K562 (cell line): ENCODE data around the gene TBCC. TPM values are rescaled to one million over a fixed set of nuclear protein-coding genes. Genes with fewer than 3 reads are reported as not detected.

Experiments used
- BRD4 ChIP-seq: fragments of 200-600 bp; sonication (generic); IDR thresholded peaks from 2 replicates; pipeline ENCODE4 v1.6.1; 2017; ENCODE audit warnings: inconsistent platforms
- CBX3 ChIP-seq, 2 experiments: IDR thresholded peaks; 1 replicate in 1 of 2; 2 replicates in 1 of 2; pipeline ENCODE4 v1.6.1; 2012; ENCODE audit warnings: inconsistent platforms in 2 of 2, low read length in 2 of 2, borderline replicate concordance in 1 of 2, control low read depth in 1 of 2
- CCNT2 ChIP-seq: IDR thresholded peaks from 2 replicates; pipeline ENCODE4 v1.6.1; 2011; ENCODE audit warnings: borderline replicate concordance, low read depth, mild to moderate bottlenecking, moderate library complexity, mixed read lengths, low read length; ENCODE audit not compliant: insufficient read length; ENCODE audit errors: extremely low read depth
- CREB1 ChIP-seq, 2 experiments: sonication (generic) in 1 of 2; formaldehyde crosslinking in 1 of 2; IDR thresholded peaks; 2 replicates each; pipeline versions ENCODE4 v1.6.1 to v1.8.0; 2012 to 2022; ENCODE audit warnings: inconsistent platforms in 1 of 2, mild to moderate bottlenecking in 1 of 2, missing genetic modification reagents in 1 of 2, moderate library complexity in 1 of 2
- MAZ ChIP-seq, 2 experiments: fragments of 450-650 bp in 1 of 2; sonication (generic) in 1 of 2; formaldehyde crosslinking; IDR thresholded peaks in 1 of 2; conservative IDR thresholded peaks in 1 of 2; 2 replicates each; pipeline versions ENCODE4 v1.4.0 to v1.5.0; 2020; ENCODE audit warnings: mild to moderate bottlenecking in 1 of 2, missing genetic modification reagents in 1 of 2
- NR2C1 ChIP-seq, 2 experiments: fragments of 450-650 bp; IDR thresholded peaks; 2 replicates each; pipeline ENCODE4 v1.6.1; 2017; ENCODE audit warnings: mild to moderate bottlenecking in 2 of 2, antibody characterized with exemption in 1 of 2, inconsistent platforms in 1 of 2, missing compliant biosample characterization in 1 of 2, missing genetic modification characterization in 1 of 2
- POLR2H ChIP-seq: IDR thresholded peaks from 2 replicates; pipeline ENCODE4 v1.6.1; 2016; ENCODE audit warnings: missing genetic modification characterization, low read depth, mild to moderate bottlenecking, control low read depth, missing compliant biosample characterization, moderate library complexity
- RB1 ChIP-seq: fragments of 450-650 bp; IDR thresholded peaks from 2 replicates; pipeline ENCODE4 v1.6.1; 2017; ENCODE audit warnings: low read depth, mild to moderate bottlenecking
- SUPT5H ChIP-seq: fragments of 450-650 bp; IDR thresholded peaks from 2 replicates; pipeline ENCODE4 v1.6.1; 2016
- TBP ChIP-seq: optimal IDR thresholded peaks from 2 replicates; pipeline ENCODE3; 2011; ENCODE audit warnings: low read depth, low read length, improper control_type of control experiment
- TEAD1 ChIP-seq, 2 experiments: fragments of 450-650 bp in 1 of 2; sonication (generic) in 1 of 2; formaldehyde crosslinking; IDR thresholded peaks; 2 replicates each; pipeline versions ENCODE4 v1.4.0 to v1.8.0; 2020 to 2022; ENCODE audit warnings: mild to moderate bottlenecking in 2 of 2, missing genetic modification reagents in 1 of 2
- TEAD4 ChIP-seq, 2 experiments: sonication (generic) in 1 of 2; formaldehyde crosslinking in 1 of 2; IDR thresholded peaks; 2 replicates each; pipeline versions ENCODE4 v1.6.1 to v1.8.0; 2012 to 2022; ENCODE audit warnings: borderline replicate concordance in 1 of 2, inconsistent platforms in 1 of 2, low read length in 1 of 2, mild to moderate bottlenecking in 1 of 2, missing genetic modification reagents in 1 of 2
- TRIM28 ChIP-seq: fragments of 450-650 bp; IDR thresholded peaks from 2 replicates; pipeline ENCODE4 v1.6.1; 2017
- ZNF197 ChIP-seq: fragments of 200-800 bp; sonication (Bioruptor generic); IDR thresholded peaks from 2 replicates; pipeline ENCODE4 v1.6.1; 2016; ENCODE audit warnings: low read depth, missing genetic modification characterization, missing compliant biosample characterization
- ZNF239 ChIP-seq: fragments of 250-450 bp; sonication (Bioruptor Pico); IDR thresholded peaks from 2 replicates; pipeline ENCODE4 v1.4.0; 2020; ENCODE audit warnings: mild to moderate bottlenecking
- polyA plus RNA-seq, 8 experiments: library from polyadenylated mRNA; depleted of rRNA in 4 of 8; stranded (reverse) in 5 of 8; unstranded in 3 of 8; fragments of >200 nt; fragmentation: Nextera tagmentation in 2 of 8; fragmentation: Illumina TruSeq in 1 of 8; extraction: Ambion mirVana in 2 of 8; extraction: Trizol in 1 of 8; gene quantifications; 2 replicates each; pipeline versions ENCODE4 v1.2.1 to v1.2.3, GENCODE V29; 2011 to 2014; ENCODE audit warnings: inconsistent platforms in 1 of 8, missing spikeins in 1 of 8
- total RNA-seq, 7 experiments: library from RNA; depleted of rRNA in 6 of 7; stranded (reverse); fragments of >200 nt in 6 of 7; fragmentation: Illumina TruSeq in 2 of 7; extraction: Trizol in 2 of 7; gene quantifications; 2 replicates each; pipeline versions ENCODE4 v1.2.1 to v1.2.3, GENCODE V29; 2011 to 2021; ENCODE audit warnings: low replicate concordance in 1 of 7
- TF ChIP-seq, protein P1 (sequence below): sonication (generic); formaldehyde crosslinking; IDR thresholded peaks from 2 replicates; pipeline ENCODE4 v1.8.1; 2023; ENCODE audit warnings: mild to moderate bottlenecking, missing genetic modification reagents
- TF ChIP-seq, protein P2 (sequence below), 2 experiments: IDR thresholded peaks; 2 replicates each; pipeline ENCODE4 v1.6.1; 2012; ENCODE audit warnings: improper control_type of control experiment in 2 of 2, low read depth in 2 of 2, low read length in 2 of 2, borderline replicate concordance in 1 of 2
- TF ChIP-seq, protein P3 (sequence below), 2 experiments: fragments of 450-650 bp; IDR thresholded peaks; 2 replicates each; pipeline ENCODE4 v1.6.1; 2016
- TF ChIP-seq, protein P4 (sequence below): fragments of 450-650 bp; formaldehyde crosslinking; IDR thresholded peaks from 2 replicates; pipeline ENCODE4 v1.4.0; 2022; ENCODE audit warnings: missing genetic modification characterization

The TBCC gene
- total and polyA plus RNA-seq, 9 of the 15 experiments (the other 6 are each of a cell fraction or from before 2014, with no cell fraction given) = 2.8 to 34.1 (median 23.3) TPM

DNA sequence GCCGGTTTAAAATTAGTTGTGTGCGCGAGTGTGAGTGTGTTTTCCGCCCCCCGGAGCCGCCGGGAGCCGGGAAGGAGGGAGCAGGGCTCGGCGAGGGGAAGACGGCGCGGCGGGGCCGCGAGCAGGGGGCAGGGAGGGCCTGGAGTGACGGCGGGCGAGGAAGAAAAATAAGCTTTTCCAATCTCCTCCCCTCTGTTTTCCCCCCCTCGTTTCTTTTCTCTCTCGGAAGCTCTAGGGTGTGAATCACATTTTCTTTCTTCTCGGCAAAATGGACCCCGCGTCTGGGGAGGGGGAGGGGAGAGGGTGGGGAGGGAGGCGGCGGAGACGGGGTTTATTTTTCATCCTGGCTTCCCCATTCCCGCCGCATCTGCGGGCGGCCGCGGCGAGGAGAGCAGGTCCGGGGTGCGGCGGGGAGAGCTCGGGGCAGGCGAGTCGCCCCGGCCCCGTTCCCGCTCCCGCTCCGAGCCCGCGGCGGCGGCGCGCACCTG, 36.8 kb upstream of the TBCC start (continued):
- TF ChIP-seq, protein P1, sequence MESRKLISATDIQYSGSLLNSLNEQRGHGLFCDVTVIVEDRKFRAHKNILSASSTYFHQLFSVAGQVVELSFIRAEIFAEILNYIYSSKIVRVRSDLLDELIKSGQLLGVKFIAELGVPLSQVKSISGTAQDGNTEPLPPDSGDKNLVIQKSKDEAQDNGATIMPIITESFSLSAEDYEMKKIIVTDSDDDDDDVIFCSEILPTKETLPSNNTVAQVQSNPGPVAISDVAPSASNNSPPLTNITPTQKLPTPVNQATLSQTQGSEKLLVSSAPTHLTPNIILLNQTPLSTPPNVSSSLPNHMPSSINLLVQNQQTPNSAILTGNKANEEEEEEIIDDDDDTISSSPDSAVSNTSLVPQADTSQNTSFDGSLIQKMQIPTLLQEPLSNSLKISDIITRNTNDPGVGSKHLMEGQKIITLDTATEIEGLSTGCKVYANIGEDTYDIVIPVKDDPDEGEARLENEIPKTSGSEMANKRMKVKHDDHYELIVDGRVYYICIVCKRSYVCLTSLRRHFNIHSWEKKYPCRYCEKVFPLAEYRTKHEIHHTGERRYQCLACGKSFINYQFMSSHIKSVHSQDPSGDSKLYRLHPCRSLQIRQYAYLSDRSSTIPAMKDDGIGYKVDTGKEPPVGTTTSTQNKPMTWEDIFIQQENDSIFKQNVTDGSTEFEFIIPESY (CRISPR knock-in tag) = no peak
- 0 out of 2 replicates have a peak, but pooled peaks have one; percentile 70 for TF ChIP-seq ZNF197 (CRISPR knock-in tag)
- TF ChIP-seq TEAD4 (IDR thresholded peaks at IDR 0.05; ENCODE audit: low read length) = peak; percentile 10; the same call in 1 of the 2 replicates
- no peak for TF ChIP-seq TEAD4 (CRISPR knock-in tag; IDR thresholded peaks at IDR 0.05; ENCODE audit: borderline replicate concordance)
- TF ChIP-seq CREB1 (IDR thresholded peaks at IDR 0.05) = no peak; the same call in 1 of the 2 replicates
- 0 out of 2 replicates have a peak, but pooled peaks have one; percentile 9 for TF ChIP-seq CREB1 (CRISPR knock-in tag; IDR thresholded peaks at IDR 0.05)
- TF ChIP-seq NR2C1 (IDR thresholded peaks at IDR 0.05) = no peak
- no peak for TF ChIP-seq NR2C1 (tag; IDR thresholded peaks at IDR 0.05)
- TF ChIP-seq, protein P2, sequence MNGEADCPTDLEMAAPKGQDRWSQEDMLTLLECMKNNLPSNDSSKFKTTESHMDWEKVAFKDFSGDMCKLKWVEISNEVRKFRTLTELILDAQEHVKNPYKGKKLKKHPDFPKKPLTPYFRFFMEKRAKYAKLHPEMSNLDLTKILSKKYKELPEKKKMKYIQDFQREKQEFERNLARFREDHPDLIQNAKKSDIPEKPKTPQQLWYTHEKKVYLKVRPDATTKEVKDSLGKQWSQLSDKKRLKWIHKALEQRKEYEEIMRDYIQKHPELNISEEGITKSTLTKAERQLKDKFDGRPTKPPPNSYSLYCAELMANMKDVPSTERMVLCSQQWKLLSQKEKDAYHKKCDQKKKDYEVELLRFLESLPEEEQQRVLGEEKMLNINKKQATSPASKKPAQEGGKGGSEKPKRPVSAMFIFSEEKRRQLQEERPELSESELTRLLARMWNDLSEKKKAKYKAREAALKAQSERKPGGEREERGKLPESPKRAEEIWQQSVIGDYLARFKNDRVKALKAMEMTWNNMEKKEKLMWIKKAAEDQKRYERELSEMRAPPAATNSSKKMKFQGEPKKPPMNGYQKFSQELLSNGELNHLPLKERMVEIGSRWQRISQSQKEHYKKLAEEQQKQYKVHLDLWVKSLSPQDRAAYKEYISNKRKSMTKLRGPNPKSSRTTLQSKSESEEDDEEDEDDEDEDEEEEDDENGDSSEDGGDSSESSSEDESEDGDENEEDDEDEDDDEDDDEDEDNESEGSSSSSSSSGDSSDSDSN (IDR thresholded peaks at IDR 0.05; ENCODE audit: borderline replicate concordance in 1 of 2, low read depth in 2 of 2, low read length in 2 of 2) = peak; percentile 14 to 93; a peak in 3 of 4 replicates
- peak; percentile 53 for TF ChIP-seq CCNT2
- TF ChIP-seq TBP = peak; percentile 72
- TF ChIP-seq, protein P3, sequence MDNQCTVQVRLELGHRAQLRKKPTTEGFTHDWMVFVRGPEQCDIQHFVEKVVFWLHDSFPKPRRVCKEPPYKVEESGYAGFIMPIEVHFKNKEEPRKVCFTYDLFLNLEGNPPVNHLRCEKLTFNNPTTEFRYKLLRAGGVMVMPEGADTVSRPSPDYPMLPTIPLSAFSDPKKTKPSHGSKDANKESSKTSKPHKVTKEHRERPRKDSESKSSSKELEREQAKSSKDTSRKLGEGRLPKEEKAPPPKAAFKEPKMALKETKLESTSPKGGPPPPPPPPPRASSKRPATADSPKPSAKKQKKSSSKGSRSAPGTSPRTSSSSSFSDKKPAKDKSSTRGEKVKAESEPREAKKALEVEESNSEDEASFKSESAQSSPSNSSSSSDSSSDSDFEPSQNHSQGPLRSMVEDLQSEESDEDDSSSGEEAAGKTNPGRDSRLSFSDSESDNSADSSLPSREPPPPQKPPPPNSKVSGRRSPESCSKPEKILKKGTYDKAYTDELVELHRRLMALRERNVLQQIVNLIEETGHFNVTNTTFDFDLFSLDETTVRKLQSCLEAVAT (IDR thresholded peaks at IDR 0.05) = peak; percentile 78 to 89; a peak in 3 of 4 replicates
- TF ChIP-seq BRD4 = peak; percentile 41; the same call in 1 of the 2 replicates
- peak; percentile 82 for TF ChIP-seq SUPT5H
- peak in 1 of 2 experiments; percentile 52; a peak in 1 of 4 replicates for TF ChIP-seq MAZ (CRISPR knock-in tag; conservative IDR thresholded peaks at IDR 0.05 in 1 of 2, IDR thresholded peaks at IDR 0.05 in 1 of 2)
- TF ChIP-seq RB1 = no peak
- TF ChIP-seq ZNF239 = no peak
- peak in 1 of 2 experiments; percentile 49; a peak in 1 of 4 replicates for TF ChIP-seq TEAD1 (CRISPR knock-in tag; IDR thresholded peaks at IDR 0.05)
- TF ChIP-seq TRIM28 = no peak
- TF ChIP-seq, protein P4, sequence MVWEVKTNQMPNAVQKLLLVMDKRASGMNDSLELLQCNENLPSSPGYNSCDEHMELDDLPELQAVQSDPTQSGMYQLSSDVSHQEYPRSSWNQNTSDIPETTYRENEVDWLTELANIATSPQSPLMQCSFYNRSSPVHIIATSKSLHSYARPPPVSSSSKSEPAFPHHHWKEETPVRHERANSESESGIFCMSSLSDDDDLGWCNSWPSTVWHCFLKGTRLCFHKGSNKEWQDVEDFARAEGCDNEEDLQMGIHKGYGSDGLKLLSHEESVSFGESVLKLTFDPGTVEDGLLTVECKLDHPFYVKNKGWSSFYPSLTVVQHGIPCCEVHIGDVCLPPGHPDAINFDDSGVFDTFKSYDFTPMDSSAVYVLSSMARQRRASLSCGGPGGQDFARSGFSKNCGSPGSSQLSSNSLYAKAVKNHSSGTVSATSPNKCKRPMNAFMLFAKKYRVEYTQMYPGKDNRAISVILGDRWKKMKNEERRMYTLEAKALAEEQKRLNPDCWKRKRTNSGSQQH (CRISPR knock-in tag) = peak; percentile 80; the same call in 1 of the 2 replicates
- TF ChIP-seq CBX3 (IDR thresholded peaks at IDR 0.05; ENCODE audit: borderline replicate concordance in 1 of 2, low read length in 2 of 2) = peak in 1 of 2 experiments; percentile 23; a peak in 1 of 3 replicates
- TF ChIP-seq POLR2H = peak; percentile 85
